Stimulated activated CD4-positive, alpha-beta T cell treated with anti-CD3 and anti-CD28 coated beads, Interleukin-1b, Interleukin-23, amount 100 ng/mL, for 4 hours (primary cell): ENCODE results near the gene SNED1.

Source experiments
- DNase-seq, 2 donors: peaks; one replicate each; pipeline ENCODE4 v3.0.0-alpha.2; 2020; ENCODE audit warnings: low read depth in 2 of 2

The SNED1 gene

DNA sequence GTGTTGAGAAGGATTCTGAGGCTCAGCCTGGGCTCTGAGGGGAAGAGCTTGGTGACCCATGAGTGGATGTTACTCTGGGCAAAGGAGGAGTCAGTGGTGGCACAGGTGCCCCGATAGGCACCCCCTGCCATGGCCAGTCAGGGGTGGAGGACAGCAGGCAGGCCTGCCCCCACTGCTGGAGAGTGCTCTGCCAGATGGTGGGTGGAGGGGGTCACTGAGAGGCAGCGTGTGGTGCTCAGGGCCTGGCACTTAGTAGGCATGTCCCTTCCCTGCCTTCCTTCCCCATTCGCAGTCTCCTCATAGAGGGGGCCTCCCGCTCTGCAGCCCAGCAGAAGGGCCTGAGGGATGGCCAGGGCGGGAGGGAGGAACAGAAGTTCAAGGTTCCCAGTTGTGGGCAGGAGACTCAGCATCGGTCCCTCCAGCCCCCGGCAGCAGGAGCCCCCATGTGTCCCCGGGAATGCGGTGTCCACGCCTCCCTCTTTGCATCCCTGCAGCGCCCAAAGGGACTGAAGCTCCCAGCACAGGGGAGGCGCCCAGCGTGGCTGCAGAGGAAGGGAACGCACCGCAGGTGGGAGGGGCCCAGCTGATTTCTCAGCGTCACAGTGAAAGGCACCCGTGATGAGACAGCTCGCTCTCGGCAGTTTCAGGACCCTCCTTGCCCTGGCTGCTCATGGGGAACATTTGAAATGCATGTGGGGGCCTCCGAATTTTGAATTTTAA is 5.7 kb upstream of the SNED1 start:
- DNase-seq, result no peak

DNA sequence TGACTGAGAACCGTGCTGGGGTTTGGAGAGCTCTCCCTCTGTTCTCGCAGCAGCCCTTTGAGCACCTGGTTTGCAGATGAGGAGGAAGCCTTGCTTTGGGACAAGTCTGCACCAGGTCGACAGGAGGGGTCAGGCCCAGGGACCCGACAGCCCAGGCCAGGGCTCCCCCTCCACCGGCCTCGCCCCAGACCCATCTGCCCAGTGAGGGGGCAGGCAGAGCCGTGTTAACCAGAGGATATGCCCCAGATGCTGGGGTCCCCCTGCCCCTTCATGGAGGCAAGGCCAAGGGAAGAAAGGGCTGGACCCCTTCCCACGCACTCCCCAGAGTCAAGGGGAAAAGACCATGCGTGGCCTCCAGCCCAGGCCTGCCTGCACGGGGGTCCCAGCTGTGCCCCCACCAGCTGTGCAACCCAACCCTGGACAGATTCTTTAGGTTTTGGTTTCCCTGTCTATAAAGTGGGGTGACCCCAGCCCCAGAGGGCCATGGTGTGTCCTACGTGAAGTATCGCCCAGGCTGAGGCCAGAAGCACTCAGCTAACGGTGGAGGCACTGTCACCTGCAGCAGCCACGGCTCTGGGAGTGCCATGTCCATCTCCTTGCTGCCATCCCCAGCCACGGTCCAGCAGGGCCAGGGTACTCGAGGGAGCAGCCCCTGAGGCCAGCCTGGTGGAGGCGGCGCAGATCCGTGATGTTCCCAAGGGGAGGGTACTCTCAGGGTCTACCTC is 4.8 kb upstream of the SNED1 start:
- DNase-seq, result no peak

- DNase-seq, result no peak
These were observed 4.1 kb upstream of the SNED1 start for GRCh38 chr2:240994171-240994896.

DNA sequence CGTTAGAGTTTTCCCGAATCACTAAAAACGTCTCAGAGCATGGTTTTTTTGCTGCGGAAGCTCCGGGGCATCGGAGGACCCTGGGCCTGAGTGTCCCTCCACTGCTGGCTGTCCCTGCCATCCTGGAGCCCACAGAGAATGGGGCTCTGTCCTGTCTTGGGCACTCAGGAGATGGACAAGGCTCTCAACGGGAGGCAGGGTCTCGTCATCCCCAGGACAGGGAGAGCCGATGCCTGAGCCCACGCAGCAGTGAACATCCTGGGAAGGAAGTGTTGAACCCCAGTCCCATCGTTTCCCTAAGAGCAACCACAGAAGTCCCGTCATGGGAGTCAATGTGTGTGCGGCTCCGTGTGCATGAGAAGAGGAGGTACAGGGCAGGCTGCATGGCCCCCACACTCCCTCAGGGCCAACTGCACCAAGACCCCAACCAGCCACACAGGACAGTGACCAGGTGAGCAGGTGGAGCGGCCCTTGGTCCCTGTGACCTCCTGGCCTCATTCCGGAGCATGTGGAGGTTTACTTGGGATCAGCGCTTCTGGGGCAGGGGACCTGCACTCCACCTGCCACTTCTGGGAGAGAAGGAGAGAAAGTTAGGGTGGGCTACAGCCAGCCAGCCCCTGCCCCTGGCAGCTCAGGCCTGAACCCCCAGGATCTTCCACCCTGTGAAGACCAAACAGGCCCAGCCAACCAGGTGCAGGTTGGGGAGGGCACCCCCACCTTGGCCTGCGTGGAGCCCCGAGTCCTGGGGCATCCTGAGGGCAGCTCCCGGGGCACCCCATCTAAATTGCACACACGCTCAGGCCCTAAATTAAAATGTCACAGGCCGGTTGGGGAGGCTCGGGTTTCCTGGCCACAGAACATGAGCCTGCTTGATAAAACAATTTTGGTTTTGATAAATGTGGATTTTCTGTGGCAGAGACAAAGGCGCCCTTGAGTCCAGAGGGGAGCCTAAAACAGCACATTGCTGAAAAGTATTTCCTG is 3.1 kb upstream of the SNED1 start:
- no peak for DNase-seq

- DNase-seq, result no peak
These were observed 2.1 kb upstream of the SNED1 start for GRCh38 chr2:240996161-240996833.

DNA sequence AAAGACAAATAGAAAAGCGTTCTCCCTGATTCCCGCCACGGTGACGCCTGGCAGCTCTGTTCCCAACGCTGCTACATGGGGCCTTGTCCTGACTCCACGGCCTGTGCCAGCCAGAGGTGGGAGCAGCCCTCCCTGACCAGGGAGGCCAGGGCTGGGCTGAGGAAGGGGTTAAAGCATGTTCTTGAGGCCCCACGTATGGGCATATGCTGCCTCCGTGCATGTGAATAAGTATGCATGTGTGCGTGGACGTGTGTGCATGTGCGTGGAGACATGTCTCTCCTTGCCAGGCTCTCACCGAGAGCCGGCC is 1.6 kb upstream of the SNED1 start:
- DNase-seq, result no peak

- DNase-seq, result no peak
These were observed 1.1 kb upstream of the SNED1 start for GRCh38 chr2:240997141-240997855.

GRCh38 chr2:240998706-240998994 is 232 bp downstream of the SNED1 start:
- no peak for DNase-seq

GRCh38 chr2:240998995-240999791 is 775 bp downstream of the SNED1 start:
- no peak for DNase-seq

GRCh38 chr2:240999873-241000541 is 1.6 kb downstream of the SNED1 start:
- no peak for DNase-seq

DNA sequence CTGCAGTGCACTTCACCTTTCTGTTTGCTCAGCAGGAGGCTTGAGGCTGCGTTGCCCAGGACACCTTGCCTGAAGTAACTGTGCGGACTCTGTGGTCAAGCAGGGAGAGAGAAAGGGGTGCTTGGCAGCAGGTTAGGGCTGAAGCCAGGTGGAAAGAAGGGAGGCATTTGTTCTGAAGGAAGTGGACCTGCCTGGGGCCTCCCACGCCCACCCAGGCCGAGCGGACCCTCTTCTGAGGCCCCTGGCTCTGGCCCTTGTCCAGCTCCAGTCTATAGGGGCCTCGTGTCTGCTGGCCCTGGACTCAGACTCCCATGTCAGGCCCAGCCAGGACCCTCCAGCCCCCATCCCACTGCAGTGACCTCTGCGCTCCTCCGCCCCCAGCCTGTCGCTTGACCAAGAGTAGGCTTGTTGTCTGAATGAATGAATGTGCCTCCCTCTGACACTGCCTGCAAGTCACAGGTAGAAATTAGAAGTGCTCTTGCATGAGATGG is 2.5 kb downstream of the SNED1 start:
- DNase-seq, result no peak

DNA sequence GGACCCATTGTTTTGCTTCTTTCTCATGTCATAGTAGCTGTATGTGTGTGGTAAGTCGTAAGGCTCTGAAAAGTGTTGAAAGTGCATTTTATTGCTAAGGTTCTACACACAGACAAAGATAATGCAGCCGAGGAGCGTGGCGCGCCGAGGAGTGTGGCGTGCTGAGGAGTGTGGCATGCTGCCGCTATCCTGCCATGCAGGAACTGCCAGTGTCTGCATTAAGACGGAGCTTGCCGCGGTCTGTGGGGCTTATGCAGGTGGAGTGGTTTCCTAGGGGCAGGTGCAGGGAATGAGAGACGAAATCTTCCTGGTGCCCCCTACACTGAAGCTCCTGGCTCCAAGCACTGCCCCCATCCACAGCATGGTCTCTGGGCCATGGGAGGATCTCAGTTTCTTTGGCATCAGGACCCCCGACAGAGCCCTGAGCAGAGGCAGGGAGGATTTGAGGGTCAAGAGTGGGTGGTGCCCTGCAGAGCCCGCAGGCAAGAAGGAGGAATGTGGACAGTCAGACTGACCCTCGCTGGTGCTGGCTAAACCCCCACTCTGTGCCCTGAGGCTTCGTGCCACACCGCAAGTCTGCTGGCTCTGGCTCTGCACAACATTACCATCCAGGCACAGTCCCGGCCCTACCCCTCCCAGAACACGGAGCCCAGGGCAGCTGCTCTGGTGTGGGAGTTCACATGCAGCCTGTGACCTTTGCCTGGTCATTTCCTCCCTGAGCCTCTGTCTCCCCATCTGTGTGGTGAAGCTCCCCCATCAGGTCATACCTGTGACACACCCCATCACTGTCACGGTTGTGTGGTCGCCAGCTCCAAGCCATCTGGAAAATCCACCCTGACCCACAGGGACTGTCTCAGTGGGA is 3.2 kb downstream of the SNED1 start:
- no peak for DNase-seq

- DNase-seq, result no peak
These were observed 4.0 kb downstream of the SNED1 start for GRCh38 chr2:241002275-241003046.

- no peak for DNase-seq
These were observed 4.6 kb downstream of the SNED1 start for GRCh38 chr2:241003047-241003360.

GRCh38 chr2:241003369-241003768 is 5.0 kb downstream of the SNED1 start:
- no peak for DNase-seq

DNA sequence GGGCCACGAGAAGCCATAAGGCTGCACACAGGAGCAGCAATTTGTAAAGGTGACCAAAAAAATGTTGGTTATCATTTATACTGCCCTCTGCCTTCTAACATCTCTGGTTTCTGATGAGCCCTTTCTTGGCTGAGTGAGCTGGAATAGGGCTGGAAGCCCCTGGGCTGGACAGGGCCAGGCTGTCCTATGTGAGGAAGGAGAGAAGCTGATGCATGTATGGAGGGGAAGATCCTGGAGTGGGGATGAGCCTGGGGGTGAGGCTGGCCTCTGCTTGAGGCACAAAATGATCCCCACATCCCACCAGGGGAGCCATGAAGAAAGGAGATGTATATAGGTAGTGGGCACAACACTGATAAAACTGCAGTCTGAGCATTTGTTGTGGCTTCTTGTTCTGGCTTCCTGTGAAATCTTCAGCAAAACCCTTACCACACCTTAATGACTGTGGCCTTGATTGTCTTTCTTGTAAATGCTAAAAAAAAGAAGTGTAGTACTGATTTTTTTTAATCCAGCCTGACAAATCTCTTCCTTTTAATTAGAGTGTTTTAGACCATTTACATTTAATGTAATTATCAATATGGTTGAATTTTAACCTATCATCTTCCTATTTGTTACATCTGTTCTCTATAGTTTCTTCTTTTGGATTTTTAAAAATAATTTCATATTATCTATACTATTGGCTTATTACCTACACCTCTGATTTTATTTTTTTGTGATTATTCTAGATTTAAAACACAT is 5.6 kb downstream of the SNED1 start:
- DNase-seq, result no peak

DNA sequence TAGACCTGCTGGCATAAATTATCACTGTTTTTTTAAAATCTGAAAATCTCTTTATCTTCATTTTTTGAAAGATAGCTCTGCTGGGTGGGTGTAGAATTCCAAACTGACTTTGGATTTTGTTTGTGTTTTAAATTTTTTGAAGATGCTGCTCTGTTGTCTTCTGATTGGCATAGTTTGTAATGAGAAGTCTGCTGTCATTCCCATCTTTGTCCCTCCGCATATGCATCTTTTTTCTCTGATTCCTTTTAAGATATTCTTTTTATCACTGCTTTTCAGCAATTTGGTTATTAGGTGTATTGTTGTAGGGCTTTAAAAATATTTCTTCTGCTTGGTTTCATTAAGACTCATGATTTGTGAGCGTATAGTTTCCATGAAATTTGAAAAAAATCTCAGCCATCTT is 7.2 kb downstream of the SNED1 start:
- DNase-seq, result no peak
